HL-60 (cell line): Measurements from ENCODE around the gene PDE4C.

Source experiments
- GABPA ChIP-seq: IDR thresholded peaks from 2 replicates; pipeline ENCODE4 v1.6.1; 2012; ENCODE audit warnings: low read depth
- POLR2AphosphoS5 ChIP-seq: IDR thresholded peaks from 2 replicates; pipeline ENCODE4 v1.6.1; 2012; ENCODE audit warnings: low read depth
- TF ChIP-seq, protein P1 (sequence below): IDR thresholded peaks from one replicate; pipeline ENCODE4 v1.5.1; 2011; ENCODE audit warnings: low read length, control low read depth, inconsistent platforms; ENCODE audit not compliant: insufficient read depth

DNA sequence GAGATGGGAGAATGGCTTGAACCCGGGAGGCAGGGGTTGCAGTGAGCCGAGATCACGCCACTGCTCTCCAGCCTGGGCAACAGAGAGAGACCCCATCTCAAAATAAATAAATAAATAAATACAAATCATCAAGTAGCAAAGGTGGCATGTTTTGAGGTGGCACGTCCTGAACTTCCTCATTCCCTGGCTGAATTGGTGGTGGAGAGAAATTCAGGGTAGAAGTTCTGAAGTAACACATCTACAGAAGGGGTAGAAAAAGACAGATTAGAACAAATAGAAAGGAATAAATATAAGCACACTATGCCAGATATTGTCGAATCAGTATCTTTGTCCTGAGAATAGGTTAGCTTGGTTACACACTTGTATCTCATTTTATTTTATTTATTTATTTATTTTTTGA is 46.3 kb downstream of the PDE4C start:
- TF ChIP-seq, protein P1, sequence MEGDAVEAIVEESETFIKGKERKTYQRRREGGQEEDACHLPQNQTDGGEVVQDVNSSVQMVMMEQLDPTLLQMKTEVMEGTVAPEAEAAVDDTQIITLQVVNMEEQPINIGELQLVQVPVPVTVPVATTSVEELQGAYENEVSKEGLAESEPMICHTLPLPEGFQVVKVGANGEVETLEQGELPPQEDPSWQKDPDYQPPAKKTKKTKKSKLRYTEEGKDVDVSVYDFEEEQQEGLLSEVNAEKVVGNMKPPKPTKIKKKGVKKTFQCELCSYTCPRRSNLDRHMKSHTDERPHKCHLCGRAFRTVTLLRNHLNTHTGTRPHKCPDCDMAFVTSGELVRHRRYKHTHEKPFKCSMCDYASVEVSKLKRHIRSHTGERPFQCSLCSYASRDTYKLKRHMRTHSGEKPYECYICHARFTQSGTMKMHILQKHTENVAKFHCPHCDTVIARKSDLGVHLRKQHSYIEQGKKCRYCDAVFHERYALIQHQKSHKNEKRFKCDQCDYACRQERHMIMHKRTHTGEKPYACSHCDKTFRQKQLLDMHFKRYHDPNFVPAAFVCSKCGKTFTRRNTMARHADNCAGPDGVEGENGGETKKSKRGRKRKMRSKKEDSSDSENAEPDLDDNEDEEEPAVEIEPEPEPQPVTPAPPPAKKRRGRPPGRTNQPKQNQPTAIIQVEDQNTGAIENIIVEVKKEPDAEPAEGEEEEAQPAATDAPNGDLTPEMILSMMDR: no peak
- no peak for TF ChIP-seq POLR2AphosphoS5
- no peak for TF ChIP-seq GABPA
